ENCODE data around the gene ZBTB20.

ZBTB20 gene

DNA sequence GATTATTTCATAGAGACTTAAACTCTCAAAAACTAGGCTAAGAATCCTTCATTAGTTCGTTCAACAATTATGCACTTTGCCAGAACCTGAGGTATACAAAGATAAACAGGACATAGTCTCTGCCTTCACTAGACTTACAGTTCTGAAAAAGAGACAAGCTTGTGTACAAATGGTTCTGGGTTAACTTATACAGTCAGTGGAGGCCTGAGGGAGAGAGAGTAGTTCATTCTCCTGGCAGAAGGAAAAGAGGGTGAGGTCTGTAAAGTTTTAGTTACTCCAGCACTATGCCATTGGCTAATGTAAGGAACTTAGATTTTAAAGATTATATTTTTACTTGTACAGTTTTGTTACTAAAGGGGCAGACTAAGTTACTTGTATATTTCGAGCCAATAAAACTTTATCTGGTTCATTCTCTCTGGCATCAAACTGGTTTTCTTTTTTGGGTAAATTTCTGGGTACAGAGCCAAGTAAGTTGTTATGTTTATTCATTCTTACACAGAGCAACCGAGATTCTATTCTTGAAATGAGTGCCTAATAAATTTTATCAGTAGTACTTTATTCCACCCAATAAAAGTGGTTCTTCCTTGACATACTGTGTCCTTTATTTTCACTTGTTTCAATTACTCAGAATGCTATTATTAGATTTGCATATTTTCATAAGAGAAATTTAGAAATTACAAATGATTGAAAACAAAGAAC lies 574.6 kb downstream of the ZBTB20 start:
- H3K4me3 ChIP-seq (ENCODE audit: low read length): no peak overlapping the region
- TF ChIP-seq, protein P1, sequence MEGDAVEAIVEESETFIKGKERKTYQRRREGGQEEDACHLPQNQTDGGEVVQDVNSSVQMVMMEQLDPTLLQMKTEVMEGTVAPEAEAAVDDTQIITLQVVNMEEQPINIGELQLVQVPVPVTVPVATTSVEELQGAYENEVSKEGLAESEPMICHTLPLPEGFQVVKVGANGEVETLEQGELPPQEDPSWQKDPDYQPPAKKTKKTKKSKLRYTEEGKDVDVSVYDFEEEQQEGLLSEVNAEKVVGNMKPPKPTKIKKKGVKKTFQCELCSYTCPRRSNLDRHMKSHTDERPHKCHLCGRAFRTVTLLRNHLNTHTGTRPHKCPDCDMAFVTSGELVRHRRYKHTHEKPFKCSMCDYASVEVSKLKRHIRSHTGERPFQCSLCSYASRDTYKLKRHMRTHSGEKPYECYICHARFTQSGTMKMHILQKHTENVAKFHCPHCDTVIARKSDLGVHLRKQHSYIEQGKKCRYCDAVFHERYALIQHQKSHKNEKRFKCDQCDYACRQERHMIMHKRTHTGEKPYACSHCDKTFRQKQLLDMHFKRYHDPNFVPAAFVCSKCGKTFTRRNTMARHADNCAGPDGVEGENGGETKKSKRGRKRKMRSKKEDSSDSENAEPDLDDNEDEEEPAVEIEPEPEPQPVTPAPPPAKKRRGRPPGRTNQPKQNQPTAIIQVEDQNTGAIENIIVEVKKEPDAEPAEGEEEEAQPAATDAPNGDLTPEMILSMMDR (conservative IDR thresholded peaks at IDR 0.05; ENCODE audit: low read depth, low read length): no peak
- no peak for DNase-seq (ENCODE audit: low read depth)

- TF ChIP-seq, protein P1 (conservative IDR thresholded peaks at IDR 0.05; ENCODE audit: low read depth, low read length): no peak
- no peak overlapping the region for H3K4me3 ChIP-seq (ENCODE audit: low read length)
- DNase-seq (ENCODE audit: low read depth): no peak
These were observed 575.7 kb downstream of the ZBTB20 start for GRCh38 chr3:114571363-114571762.

DNA sequence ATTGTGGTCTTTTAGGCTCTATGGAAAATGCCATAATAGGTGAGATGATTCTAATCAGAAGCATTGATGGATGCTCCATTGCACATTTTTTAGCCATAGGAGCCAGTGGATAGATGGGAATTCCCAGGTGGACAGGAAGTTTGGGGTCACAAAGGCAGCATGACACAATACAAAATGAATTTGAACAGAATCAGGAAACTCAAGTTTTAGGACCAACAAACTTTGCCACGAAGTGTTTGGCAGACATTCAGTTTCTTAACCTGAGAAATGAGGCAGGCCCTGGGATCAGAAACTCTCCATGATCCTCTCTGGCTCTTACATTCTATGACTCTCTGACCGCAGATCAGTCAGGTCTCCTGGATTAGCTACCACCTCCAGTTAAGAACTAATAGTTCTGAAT lies 577.9 kb downstream of the ZBTB20 start:
- TF ChIP-seq, protein P1 (conservative IDR thresholded peaks at IDR 0.05; ENCODE audit: low read depth, low read length): no peak
- no peak overlapping the region for H3K4me3 ChIP-seq (ENCODE audit: low read length)
- no peak for DNase-seq (ENCODE audit: low read depth)

GRCh38 chr3:114567771-114568170 lies 579.3 kb downstream of the ZBTB20 start:
- H3K4me3 ChIP-seq (ENCODE audit: low read length): no peak overlapping the region
- no peak for DNase-seq (ENCODE audit: low read depth)
- TF ChIP-seq, protein P1 (conservative IDR thresholded peaks at IDR 0.05; ENCODE audit: low read depth, low read length): no peak

- DNase-seq (ENCODE audit: low read depth): no peak
- H3K4me3 ChIP-seq (ENCODE audit: low read length): no peak overlapping the region
- TF ChIP-seq, protein P1 (conservative IDR thresholded peaks at IDR 0.05; ENCODE audit: low read depth, low read length): no peak
These were observed 580.3 kb downstream of the ZBTB20 start for GRCh38 chr3:114566767-114567166.

- no peak overlapping the region for H3K4me3 ChIP-seq (ENCODE audit: low read length)
- DNase-seq (ENCODE audit: low read depth): no peak
- TF ChIP-seq, protein P1 (conservative IDR thresholded peaks at IDR 0.05; ENCODE audit: low read depth, low read length): no peak
These were observed 580.8 kb downstream of the ZBTB20 start for GRCh38 chr3:114566162-114566755.

- DNase-seq (ENCODE audit: low read depth): no peak
- TF ChIP-seq, protein P1 (conservative IDR thresholded peaks at IDR 0.05; ENCODE audit: low read depth, low read length): no peak
- H3K4me3 ChIP-seq (ENCODE audit: low read length): no peak overlapping the region
These were observed 581.9 kb downstream of the ZBTB20 start for GRCh38 chr3:114565216-114565615.
